GM12865 (cell line): Measurements from ENCODE around the gene AHNAK.
A peak's percentile ranks its signal among the peaks of the same experiment; 100 is the strongest.
"Not testable (repeated sequence)": the region's sequence is repeated elsewhere in the genome, so short reads cannot be mapped to it uniquely, and the experiment has no call there.

Experiments
- DNase-seq: peaks from one replicate; pipeline ENCODE4 v3.0.0; 2010; ENCODE audit warnings: low read depth
- H3K4me3 ChIP-seq: 2 replicates; pipeline ENCODE4 v1.5.1; 2011; ENCODE audit warnings: mild to moderate bottlenecking, low read depth, low read length, control low read depth
- TF ChIP-seq, protein P1 (sequence below): IDR thresholded peaks from 2 replicates; pipeline ENCODE4 v1.5.1; 2011; ENCODE audit warnings: low read length, control low read depth, low read depth, inconsistent platforms; ENCODE audit not compliant: insufficient read depth; ENCODE audit errors: missing control alignments

AHNAK gene

DNA sequence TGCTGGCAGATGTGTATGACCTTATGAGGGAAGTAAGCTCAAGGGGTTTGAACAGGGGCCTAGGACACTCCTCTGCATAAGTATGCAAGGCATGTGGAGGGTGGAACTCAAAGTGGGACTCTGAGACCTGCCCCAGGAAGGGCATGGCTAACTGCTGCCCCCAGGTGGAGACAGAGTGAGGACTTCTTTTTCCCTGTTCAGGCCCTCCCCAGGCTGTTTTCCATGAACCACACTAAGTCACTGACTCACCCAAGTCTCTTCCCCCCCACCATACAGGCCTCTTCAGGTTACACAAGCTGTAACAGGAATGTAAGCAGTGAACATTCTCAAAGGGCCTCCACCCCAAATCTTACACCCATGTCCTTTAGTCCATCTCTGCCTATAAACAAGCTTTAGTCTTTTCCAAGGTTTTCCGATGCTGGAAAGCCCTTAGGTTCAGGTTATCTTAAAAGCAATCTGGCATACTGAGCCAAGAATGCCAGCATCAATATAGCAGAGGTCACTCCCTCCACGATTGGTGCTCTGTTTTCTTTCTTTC, 14.0 kb upstream of the AHNAK start:
- H3K4me3 ChIP-seq: no peak overlapping the region
- TF ChIP-seq, protein P1, sequence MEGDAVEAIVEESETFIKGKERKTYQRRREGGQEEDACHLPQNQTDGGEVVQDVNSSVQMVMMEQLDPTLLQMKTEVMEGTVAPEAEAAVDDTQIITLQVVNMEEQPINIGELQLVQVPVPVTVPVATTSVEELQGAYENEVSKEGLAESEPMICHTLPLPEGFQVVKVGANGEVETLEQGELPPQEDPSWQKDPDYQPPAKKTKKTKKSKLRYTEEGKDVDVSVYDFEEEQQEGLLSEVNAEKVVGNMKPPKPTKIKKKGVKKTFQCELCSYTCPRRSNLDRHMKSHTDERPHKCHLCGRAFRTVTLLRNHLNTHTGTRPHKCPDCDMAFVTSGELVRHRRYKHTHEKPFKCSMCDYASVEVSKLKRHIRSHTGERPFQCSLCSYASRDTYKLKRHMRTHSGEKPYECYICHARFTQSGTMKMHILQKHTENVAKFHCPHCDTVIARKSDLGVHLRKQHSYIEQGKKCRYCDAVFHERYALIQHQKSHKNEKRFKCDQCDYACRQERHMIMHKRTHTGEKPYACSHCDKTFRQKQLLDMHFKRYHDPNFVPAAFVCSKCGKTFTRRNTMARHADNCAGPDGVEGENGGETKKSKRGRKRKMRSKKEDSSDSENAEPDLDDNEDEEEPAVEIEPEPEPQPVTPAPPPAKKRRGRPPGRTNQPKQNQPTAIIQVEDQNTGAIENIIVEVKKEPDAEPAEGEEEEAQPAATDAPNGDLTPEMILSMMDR: peak; percentile 80
- DNase-seq: peak; percentile 74

DNA sequence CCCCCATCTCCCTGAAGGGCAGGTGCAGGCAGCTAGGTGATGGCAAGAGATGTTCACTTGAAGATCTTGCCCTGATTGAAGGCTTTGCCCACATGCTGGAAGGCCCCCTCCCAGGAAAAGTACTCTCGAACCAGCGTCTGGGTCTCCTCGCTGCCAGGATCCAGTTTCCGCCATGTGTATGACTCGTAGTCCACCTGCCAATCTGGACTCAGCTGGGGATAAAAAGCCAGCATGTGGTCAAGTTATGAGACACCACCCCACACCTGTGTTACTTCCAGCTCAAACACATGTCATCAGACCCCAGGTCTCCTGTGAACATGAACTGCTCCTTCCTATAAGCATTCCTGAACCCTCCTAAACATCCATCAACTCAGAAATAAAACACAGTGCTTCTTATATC, 13.0 kb upstream of the AHNAK start:
- DNase-seq, H3K4me3 ChIP-seq: not testable (repeated sequence)

GRCh38 chr11:62559204-62559603, 12.6 kb upstream of the AHNAK start:
- no peak for DNase-seq
- no peak overlapping the region for H3K4me3 ChIP-seq
- TF ChIP-seq, protein P1: no peak

GRCh38 chr11:62558669-62559068, 12.1 kb upstream of the AHNAK start:
- H3K4me3 ChIP-seq: no peak overlapping the region
- TF ChIP-seq, protein P1: no peak

GRCh38 chr11:62556875-62557631, 10.4 kb upstream of the AHNAK start:
- TF ChIP-seq, protein P1: no peak
- peak; percentile 92 for DNase-seq
- H3K4me3 ChIP-seq: peak overlapping the region; percentile 39

More at GRCh38 chr11:62558669-62559068, 12.1 kb upstream of the AHNAK start:
- DNase-seq: no peak

DNA sequence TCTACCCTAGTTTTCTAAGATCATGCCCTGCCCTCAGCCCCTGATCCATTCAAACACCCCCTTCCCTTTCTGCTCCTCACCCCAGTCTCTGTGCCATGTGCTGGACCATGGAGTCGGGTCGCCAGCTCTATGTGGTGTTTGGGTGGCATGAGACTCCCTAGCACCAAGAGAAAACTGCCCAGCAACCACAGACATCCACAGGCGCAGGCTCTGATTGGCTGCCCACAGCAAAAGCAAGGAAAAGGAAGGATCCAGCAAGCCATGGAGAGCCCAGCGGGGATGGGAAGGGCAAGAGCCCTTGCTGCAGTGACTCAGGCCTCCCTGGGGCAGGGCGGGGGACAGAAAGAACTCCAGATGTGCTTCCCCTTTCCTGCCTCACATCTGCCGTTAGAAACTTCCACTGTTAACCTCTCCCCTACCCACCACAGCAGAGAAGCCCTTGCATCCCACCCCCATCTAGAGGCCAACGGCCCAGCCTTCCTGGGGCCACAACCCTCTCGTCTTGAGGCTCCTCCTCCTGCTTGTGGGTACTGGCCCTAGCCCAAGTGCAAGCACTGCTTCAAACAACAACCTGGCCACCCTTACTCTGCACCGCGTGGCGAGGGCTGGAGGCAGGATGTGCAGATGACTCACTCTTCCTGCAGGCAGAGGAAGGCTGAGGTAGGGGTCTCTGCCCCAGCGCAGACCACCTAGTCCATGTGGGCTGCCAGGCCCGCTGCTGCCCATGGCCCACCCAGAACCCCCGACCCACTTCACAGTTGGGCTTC, 9.7 kb upstream of the AHNAK start:
- H3K4me3 ChIP-seq: peak overlapping the region; percentile 39
- TF ChIP-seq, protein P1: no peak
- DNase-seq: peak; percentile 95

DNA sequence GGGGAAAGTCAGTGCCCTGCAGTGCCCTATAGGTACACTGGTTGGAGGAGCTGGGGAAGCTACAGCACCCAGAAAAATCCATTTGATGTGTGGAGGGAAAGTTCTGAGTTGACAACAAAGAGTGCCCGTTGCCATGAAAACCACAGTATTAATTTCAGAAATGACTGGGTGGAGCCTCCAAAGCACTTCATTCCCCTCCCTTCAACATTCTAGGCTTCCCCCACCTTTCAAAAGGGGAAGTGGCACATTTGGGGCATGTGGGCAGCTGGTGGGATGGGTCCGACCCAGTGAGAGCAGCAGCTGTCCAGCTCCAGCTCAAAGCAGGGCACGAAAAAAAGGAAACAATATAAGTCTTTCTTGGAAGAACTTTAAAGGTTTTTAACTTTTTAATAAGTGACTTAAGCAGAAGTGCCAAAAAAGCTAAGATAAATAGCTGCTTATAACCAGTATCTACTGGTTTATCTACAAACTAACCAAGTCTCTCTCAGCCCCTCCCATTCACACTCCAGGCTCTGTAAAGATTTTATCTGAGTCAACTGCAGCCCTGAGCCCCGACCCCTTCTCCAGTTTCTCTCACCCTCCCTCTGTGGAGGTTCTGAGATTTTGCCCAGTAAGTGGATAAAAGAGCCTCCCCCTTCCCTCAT, 9.0 kb upstream of the AHNAK start:
- peak; percentile 93 for DNase-seq
- TF ChIP-seq, protein P1: no peak
- peak overlapping the region; percentile 39 for H3K4me3 ChIP-seq
